IPS DF 6.9 (cell line): ENCODE results near the gene VDR.

Experiments used
- DNase-seq: peaks from one replicate; pipeline ENCODE4 v3.0.0-alpha.2; 2013; ENCODE audit warnings: low read depth, low spot score
- H3K27ac ChIP-seq: one replicate; pipeline ENCODE4 v1.5.1; 2013; ENCODE audit warnings: low read length, control low read depth
- H3K27me3 ChIP-seq: 2 replicates; pipeline ENCODE4 v1.6.1; 2013; ENCODE audit warnings: mild to moderate bottlenecking, low read length; ENCODE audit not compliant: control insufficient read depth, insufficient read depth
- H3K36me3 ChIP-seq: 2 replicates; pipeline ENCODE4 v1.6.1; 2013; ENCODE audit warnings: low read length; ENCODE audit not compliant: control insufficient read depth, insufficient read depth
- H3K4me1 ChIP-seq: 2 replicates; pipeline ENCODE4 v1.6.1; 2013; ENCODE audit warnings: low read length; ENCODE audit not compliant: control insufficient read depth, insufficient read depth
- H3K4me3 ChIP-seq: 2 replicates; pipeline ENCODE4 v1.5.1; 2013; ENCODE audit warnings: mild to moderate bottlenecking, low read length
- H3K9me3 ChIP-seq: 2 replicates; pipeline ENCODE4 v1.6.1; 2013; ENCODE audit warnings: low read length, inconsistent platforms; ENCODE audit not compliant: control insufficient read depth, insufficient read depth
- WGBS: extraction: QIAGEN DNeasy Blood & Tissue Kit; methylation state at CpG from one replicate; pipeline ENCODE4 v1.1.7; 2013; ENCODE audit warnings: mixed read lengths, missing lambda C conversion rate; ENCODE audit not compliant: insufficient read length, insufficient coverage; 5-methylcytosine and 5-hydroxymethylcytosine counted together

VDR gene

DNA sequence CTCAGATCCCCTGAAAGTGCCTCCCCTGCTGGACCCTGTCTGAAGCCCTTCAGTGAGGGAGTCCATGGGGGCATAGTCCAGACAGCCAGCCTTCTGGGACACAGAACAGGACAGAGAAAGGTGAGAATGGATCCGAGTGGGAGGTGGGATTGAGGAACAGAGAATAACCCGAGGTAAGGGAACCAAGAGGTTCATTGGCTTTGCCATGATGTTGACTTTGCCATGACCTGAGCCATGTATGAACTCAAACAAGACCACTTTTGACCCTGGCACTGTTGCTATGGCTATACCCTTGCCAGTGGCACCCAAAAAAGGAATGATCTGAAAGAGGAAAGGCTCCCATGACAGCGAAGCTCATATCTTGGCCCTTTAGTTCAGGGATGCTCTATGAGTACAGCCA, 22.6 kb upstream of the VDR start:
- no peak overlapping the region for H3K27ac ChIP-seq
- H3K4me1 ChIP-seq = no peaks in the 10 kb centered on the region
- no peaks in the 10 kb centered on the region for H3K9me3 ChIP-seq
- H3K36me3 ChIP-seq = no peaks in the 10 kb centered on the region
- H3K27me3 ChIP-seq = 0 out of 2 replicates have a peak, but pooled peaks cover 2% of the 10 kb centered on the region
- no peak overlapping the region for H3K4me3 ChIP-seq
- no peak for DNase-seq
- WGBS = no CpG with 5 or more reads among the region's 3 CpGs

DNA sequence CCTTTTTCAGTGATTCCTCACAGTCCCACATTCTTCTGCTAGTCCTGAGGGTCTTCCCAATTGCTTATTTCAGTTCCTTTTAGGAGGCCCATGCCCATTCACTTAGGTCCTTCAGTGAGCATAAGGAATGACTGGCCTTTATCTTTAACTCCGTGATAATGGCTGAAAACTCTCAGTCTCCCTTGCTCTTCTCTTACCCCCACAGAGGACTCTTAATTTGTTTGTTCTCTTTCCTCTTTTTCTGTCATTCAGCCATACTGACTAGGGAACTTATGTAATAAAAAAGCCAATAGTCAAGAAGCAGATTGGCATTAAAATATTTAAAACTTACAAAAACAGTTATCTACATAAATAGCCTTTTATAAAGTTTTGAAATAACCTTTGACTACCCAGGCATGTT, 17.1 kb upstream of the VDR start:
- no peaks in the 10 kb centered on the region for H3K4me1 ChIP-seq
- H3K27ac ChIP-seq = no peak overlapping the region
- 0 out of 2 replicates have a peak, but pooled peaks cover 2% of the 10 kb centered on the region for H3K27me3 ChIP-seq
- no CpG with 5 or more reads among the region's 1 CpG for WGBS
- H3K9me3 ChIP-seq = no peaks in the 10 kb centered on the region
- no peaks in the 10 kb centered on the region for H3K36me3 ChIP-seq
- no peak overlapping the region for H3K4me3 ChIP-seq
- no peak for DNase-seq

DNA sequence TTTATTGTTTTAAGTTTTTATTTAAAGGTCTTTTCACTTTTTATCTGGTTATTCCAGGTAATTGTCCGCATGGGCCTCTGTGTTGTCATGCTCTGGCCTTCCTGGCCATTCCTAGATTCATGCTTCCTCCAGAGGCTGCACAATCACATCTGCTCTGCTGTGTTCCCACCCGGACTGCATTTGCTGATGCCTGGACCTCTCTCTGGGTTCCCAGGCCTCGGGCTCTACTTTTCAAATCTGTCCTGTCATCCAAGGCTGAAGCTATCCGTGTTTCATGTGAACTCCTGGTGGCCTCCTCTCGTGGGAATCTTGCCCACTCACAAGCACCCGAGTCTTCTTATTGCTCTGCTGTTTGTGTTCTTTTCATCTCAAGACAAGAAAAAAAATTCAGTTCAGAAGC, 16.1 kb upstream of the VDR start:
- H3K27ac ChIP-seq = no peak overlapping the region
- no CpG with 5 or more reads among the region's 6 CpGs for WGBS
- no peaks in the 10 kb centered on the region for H3K27me3 ChIP-seq

DNA sequence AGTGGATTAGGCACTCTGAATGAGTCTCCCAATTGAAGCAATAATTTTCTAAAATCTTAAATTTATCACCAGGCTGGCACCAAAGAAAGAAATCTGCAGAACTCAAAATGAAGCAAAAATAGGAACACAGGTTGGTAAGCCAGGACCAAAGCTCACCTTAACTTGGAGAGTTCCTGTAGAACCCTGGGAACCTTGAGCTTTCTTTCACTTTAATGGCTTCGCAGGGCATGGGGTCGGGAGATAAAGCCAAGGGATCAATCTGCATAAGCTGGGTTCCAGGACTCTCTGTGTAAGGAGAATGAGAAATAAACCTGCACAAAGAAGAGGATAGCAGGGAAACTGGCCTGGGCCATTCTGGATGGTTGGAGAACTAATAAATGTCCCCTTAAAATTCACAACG, 8.3 kb upstream of the VDR start:
- no CpG with 5 or more reads among the region's 3 CpGs for WGBS
- Histone ChIP-seq H3K4me1 (no peaks in the 10 kb centered on the region), H3K4me3 (no peak overlapping the region), H3K27ac (no peak overlapping the region), H3K27me3 (no peaks in the 10 kb centered on the region), H3K9me3 (no peaks in the 10 kb centered on the region), H3K36me3 (no peaks in the 10 kb centered on the region)
- DNase-seq = no peak

More for the DNA sequence above, 16.1 kb upstream of the VDR start:
- Histone ChIP-seq H3K9me3 (no peaks in the 10 kb centered on the region), H3K36me3 (no peaks in the 10 kb centered on the region), H3K4me3 (no peak overlapping the region), H3K4me1 (no peaks in the 10 kb centered on the region)
- DNase-seq = no peak

DNA sequence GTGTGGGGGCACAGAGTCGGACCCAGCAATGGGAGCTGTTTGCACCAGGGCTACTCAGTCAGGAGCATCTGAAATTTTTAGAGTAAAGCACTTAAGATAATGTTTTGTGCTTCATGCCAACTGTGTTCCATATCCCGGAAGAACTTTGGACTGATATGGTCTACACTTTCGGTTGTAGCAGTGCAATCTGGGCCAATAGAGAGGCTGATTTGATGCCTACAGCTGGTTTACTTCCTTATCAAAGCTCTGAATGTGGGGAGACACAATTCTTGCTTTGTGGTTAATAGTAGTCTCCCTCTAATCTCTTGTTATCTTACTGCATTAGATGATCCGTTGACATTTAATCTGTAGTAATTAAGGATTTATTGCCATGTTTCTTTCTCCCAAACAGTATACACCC, 7.8 kb upstream of the VDR start:
- DNase-seq = no peak
- Histone ChIP-seq H3K4me3 (no peak overlapping the region), H3K36me3 (no peaks in the 10 kb centered on the region), H3K27ac (no peak overlapping the region), H3K27me3 (no peaks in the 10 kb centered on the region), H3K4me1 (no peaks in the 10 kb centered on the region), H3K9me3 (no peaks in the 10 kb centered on the region)
- WGBS = no CpG with 5 or more reads among the region's 4 CpGs

DNA sequence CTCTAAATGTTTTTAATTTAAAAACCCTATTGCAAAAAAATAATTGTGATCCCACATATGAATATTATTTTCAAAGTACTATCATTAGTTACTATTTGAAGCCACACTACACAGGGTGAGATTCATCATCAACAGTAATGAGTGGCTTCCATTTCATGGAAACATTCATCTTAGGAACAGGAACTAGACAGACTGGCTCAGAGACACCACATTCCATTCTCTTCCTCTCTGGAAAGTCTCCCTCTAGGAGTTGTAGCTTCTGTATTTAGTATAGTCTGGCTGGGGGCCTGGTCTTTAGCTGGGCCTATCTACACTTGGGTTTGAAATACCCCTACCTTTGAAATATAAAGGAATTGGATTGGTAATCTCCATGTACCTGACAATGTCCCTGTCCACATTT, 6.2 kb upstream of the VDR start:
- DNase-seq = no peak
- Histone ChIP-seq H3K9me3 (no peaks in the 10 kb centered on the region), H3K4me3 (no peak overlapping the region), H3K27ac (no peak overlapping the region), H3K4me1 (no peaks in the 10 kb centered on the region), H3K36me3 (no peaks in the 10 kb centered on the region), H3K27me3 (peaks cover 7% of the 10 kb centered on the region; the same call in 1 of the 2 replicates)

DNA sequence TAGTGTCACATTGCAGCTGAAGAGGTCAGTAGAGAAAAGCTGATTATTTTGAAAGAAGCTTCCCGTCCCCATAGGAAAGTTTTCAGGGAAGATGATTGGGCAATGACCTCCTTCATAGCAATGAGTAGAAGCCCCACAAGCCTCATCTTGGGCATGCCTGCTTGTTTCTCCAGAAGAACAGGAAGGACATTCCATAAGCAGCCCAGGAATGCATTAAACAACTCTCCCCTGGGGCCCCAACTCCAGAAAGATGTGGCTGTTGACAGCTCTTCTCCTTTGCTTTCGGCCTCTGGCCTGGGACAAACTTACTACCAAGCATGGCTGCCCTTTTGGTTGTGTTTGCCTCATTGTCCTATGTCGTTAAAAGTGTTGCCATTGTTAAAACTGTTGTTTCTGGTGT, 5.7 kb upstream of the VDR start:
- no peaks in the 10 kb centered on the region for H3K36me3 ChIP-seq
- H3K4me3 ChIP-seq = no peak overlapping the region
- peaks cover 12% of the 10 kb centered on the region; the same call in 1 of the 2 replicates for H3K27me3 ChIP-seq
- no peak for DNase-seq
- H3K27ac ChIP-seq = no peak overlapping the region
- WGBS = no CpG with 5 or more reads among the region's 3 CpGs
- H3K4me1 ChIP-seq = no peaks in the 10 kb centered on the region
- H3K9me3 ChIP-seq = no peaks in the 10 kb centered on the region

DNA sequence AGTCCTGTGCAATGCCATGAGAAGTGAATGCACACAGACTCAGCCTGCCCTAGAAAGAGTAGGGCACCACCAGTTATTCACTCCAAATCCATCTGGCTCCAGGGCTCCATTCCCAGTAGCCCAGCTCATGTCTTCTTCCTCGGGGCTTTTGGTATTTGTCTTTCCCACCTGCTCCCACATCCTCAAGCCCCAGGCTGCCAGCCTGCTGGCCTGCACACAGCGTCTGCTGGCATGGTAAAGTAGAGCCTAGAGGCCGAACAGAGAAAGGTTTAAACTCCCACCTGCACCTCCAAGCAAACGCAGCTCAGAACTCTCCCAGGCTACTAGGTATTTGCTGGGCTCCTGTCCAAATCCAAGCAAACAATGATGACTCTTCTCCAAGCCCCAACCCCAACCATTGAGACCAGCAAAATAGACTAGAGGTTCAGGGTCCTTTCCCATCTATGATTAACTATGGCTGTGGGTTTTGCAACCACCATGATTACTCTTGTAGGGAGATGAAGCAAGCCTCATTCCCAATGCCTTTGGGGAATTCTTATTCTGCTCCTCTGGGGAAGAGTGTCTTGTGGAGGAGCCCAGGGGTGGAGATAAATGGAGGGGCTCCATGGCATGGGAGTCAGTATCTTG, 5.2 kb upstream of the VDR start:
- no peak overlapping the region for H3K27ac ChIP-seq
- no peaks in the 10 kb centered on the region for H3K4me1 ChIP-seq
- DNase-seq = no peak
- H3K9me3 ChIP-seq = no peaks in the 10 kb centered on the region
- H3K27me3 ChIP-seq = peaks cover 12% of the 10 kb centered on the region; the same call in 1 of the 2 replicates
- no peak overlapping the region for H3K4me3 ChIP-seq
- no CpG with 5 or more reads among the region's 4 CpGs for WGBS
- no peaks in the 10 kb centered on the region for H3K36me3 ChIP-seq

DNA sequence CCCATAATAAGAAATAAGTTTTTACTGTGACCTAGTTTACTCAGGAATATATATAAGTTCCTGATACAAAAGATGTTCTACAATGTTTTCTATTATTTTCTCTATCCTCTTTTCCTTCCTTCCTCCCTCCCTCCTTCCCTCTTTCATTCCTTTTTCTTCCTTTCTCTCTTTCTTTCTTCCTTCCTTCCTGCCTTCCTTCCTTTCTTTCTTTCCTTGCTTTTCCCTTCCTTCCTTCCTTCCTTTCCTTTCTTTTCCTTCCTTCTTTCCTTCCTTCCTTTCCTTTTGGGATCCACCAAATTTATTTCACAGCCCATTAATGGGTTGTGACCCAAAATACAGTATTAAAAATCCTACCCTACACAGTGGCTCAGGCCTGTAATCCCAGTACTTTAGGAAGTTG, 3.9 kb upstream of the VDR start:
- Histone ChIP-seq H3K36me3 (no peaks in the 10 kb centered on the region), H3K4me1 (peaks cover 1% of the 10 kb centered on the region; the same call in 1 of the 2 replicates), H3K27ac (no peak overlapping the region), H3K9me3 (no peaks in the 10 kb centered on the region), H3K27me3 (peaks cover 15% of the 10 kb centered on the region; the same call in 1 of the 2 replicates), H3K4me3 (no peak overlapping the region)
- no peak for DNase-seq

DNA sequence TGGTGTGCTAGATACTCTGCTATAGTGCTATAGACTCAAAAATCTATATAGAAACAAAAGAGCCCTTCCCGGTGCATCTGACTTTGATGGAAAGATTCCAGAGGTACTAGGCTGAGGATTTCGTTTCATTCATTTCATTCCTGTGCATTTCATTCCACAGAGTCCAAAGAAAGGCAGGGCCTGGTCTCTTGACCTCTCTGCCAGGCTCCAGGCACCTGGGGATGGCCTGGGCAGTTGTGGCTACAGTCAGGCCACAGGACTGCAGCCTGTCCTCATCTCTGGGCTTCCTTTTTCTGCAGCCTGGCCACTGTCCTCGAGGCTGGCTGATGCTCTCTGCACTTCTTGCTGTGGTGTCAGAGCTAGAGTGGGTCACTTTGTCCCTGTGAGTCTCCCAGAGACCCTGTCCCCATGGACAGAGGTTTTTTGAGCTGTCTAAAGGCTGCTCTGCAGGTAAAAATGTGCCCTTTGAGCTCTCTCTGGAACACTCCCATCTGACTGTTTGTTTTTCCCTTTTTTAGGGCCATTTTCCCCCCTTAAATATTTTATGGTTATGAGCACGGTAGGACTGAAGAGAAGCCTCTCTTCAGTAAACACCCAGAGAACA, 3.2 kb upstream of the VDR start:
- H3K27ac ChIP-seq = no peak overlapping the region

More for the DNA sequence above, 3.2 kb upstream of the VDR start:
- peaks cover 1% of the 10 kb centered on the region; the same call in 1 of the 2 replicates for H3K4me1 ChIP-seq
- no CpG with 5 or more reads among the region's 4 CpGs for WGBS
- H3K27me3 ChIP-seq = peaks cover 19% of the 10 kb centered on the region; the same call in 1 of the 2 replicates
- H3K36me3 ChIP-seq = no peaks in the 10 kb centered on the region
- no peak overlapping the region for H3K4me3 ChIP-seq
- H3K9me3 ChIP-seq = no peaks in the 10 kb centered on the region
- no peak for DNase-seq
